Hypothalamus (tissue), 51 donors: ENCODE data around the gene SMAD7.

ENCODE experiments used
- DNase-seq, 51 donors: peaks; one replicate each; lab custom pipeline; 2025; lab: John Stamatoyannopoulos, UW

SMAD7 gene

DNA sequence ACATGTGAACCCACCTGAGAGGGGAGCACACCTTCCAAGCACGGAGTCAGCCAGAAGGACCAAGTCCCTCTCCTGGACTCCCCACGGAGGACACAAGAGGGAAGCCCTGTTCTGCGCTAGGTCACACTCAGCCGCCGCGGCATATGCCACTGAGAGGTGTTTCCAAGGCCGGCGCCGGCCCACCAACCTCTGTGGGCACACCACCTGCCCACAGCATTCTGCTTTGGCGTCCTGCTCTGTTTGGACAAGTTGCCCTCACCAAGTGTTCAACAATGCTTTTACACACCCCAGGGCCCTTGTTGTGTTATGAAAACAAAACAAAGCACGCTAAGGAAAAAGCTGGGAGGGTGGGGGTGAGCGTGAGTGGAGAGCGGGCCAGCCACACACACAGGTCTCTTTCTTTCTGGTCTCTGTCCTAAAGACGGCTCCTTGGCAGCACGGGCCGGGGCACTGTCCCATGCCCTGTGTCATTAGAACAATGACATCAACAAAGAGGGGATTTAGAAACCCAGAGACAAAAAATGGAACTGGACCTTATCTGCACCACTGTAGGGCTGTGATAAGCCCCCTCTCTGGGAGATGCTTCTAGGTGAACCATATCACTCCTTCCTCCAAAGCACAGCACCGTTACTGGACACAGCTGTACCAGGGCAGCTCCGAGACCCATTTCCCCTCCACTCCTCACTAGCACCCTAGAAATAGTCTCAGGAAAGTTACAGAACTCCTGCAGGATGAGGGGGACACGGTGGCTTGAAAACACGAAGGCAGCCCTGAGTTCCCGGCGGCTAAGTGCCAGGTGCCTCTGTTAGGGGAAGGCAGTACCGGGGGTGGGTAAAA, 17.0 kb downstream of the SMAD7 start:
- DNase-seq = peak in 28 of 51 donors; percentile 19 to 81 (median 54)

DNA sequence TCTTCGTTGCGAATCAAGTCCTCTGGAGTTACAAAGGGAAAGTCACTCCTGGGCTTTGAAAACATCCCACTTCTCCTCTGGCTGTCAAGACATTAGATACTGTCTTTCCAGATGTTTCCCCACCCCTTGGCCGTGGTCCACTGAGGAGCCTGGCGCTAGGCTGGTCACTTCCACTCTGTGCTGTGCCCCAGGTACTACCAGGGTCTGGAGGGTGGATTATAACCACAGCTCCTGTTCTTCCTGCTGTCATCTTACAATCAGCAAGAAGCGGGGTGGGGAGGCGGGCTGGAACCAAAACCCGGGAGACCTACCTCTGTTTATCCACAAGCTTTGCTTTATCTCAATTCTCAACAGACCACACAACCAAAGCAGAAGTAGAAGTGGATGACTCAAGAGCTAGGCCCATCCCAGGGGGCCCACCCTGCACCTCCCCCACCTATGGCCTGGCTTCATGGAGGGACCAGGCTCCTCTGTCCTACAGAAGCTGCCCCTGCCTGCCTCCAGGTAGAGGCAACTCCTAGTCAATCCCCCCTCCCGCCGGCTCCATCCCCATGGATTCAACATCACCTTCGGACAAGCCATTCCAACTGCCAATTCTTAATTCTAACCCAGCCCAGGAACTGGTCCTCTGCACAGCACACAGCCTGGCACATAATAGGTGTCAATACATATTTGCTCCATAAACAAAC, 17.8 kb downstream of the SMAD7 start:
- DNase-seq = peak in 1 of 51 donors; percentile 35

DNA sequence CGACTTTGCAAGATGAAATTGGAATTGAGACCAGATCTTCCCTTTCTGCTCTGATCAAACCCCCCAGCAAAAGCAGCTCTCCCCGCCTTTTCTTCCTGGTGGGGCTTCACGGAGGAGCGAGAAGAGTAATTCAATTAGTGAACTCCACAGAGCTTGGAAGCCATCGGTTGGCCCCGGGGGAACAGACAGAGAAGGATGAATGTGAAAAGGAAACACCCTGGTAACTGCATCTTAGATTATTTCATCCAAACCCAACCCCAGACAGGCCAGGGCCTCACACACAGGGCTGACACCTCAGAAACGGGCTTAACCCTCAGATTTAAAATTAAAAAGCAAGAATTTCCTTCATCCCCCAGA, 18.3 kb downstream of the SMAD7 start:
- peak in 1 of 51 donors; percentile 33 for DNase-seq

GRCh38 chr18:48931680-48932461, 18.9 kb downstream of the SMAD7 start:
- DNase-seq = no peak

DNA sequence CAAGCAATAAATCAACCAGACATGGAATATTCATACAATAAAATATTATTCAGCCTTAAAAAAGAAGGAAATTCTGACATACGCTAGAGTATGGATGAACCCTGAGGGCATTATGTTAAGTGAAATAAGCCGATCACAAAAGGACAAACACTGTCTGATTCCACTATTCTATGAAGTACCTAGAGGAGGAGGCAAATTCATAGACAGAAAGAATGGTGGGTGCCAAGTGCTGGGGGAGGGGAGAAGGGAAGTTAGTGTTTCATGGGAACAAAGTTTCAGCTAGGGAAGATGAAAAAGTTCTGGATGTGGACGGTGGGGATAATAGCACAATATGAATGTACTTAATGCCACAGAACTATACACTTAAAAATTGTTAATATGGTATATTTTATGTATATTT, 19.8 kb downstream of the SMAD7 start:
- no peak for DNase-seq

DNA sequence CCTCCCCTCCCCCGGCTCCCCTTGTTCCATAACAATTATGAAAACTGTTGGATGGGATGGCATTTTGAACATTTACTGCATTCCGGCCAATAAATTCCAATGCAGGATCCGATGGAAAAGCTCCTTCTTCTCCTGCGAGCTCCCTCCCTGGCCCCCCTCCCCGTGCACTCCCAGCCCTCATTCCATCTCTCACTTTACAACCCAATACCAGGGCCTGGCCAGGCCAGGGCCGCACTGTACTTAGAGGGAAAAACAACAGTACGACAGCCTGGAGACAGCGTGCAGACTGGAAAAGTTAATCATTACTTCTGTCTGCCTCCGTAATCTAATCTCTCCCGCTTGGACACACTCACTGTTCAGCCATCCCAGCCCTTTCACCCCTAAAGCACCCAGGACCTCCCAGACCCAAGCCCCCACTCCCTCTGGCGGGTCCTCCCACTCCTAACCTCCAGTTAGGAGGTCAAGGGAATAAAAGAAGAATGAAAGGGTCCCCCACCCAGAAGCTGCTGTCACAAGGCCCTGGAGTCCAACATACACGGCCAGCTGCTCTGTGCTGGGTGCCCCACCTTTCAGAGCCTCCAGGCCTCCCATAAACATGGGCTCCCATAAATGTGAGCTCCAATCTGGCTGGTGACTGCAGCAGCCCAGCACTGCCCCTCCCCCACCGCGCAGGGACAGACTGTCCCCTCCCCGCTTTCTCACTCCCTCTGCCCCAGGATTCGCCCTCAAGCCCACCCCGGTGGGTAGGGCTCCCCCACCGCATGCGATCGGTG, 20.6 kb downstream of the SMAD7 start:
- DNase-seq = no peak

GRCh38 chr18:48929212-48929612, 21.6 kb downstream of the SMAD7 start:
- DNase-seq = peak in 1 of 51 donors; percentile 65

GRCh38 chr18:48928787-48929186, 22.0 kb downstream of the SMAD7 start:
- DNase-seq = peak in 40 of 51 donors; percentile 4 to 78 (median 58)

- no peak for DNase-seq
Measured at GRCh38 chr18:48927286-48928080, 23.3 kb downstream of the SMAD7 start.

DNA sequence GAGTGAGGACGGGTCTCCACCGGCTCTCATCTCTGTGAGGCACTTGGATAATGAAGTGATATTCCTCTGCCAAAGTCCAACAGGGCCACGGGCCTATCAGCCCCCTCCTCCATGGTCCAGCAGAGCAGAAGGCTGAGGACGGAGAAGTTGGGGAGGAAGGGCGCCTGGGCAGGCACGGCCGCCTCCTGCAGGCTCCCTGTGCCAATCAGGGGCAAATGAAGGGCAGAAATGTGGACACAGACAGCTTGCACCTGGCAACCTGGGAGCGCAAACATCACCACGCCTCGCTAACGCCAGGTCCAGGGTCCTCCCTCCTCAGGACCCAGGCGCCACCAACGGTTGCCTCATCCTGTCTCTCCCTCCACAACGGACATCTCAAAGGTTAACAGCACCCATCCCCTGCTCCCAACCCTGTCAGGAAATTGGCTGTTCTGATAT, 24.3 kb downstream of the SMAD7 start:
- no peak for DNase-seq

- DNase-seq = no peak
Measured at GRCh38 chr18:48925491-48925780, 25.3 kb downstream of the SMAD7 start.

- no peak for DNase-seq
Measured at GRCh38 chr18:48924630-48925490, 25.9 kb downstream of the SMAD7 start.

DNA sequence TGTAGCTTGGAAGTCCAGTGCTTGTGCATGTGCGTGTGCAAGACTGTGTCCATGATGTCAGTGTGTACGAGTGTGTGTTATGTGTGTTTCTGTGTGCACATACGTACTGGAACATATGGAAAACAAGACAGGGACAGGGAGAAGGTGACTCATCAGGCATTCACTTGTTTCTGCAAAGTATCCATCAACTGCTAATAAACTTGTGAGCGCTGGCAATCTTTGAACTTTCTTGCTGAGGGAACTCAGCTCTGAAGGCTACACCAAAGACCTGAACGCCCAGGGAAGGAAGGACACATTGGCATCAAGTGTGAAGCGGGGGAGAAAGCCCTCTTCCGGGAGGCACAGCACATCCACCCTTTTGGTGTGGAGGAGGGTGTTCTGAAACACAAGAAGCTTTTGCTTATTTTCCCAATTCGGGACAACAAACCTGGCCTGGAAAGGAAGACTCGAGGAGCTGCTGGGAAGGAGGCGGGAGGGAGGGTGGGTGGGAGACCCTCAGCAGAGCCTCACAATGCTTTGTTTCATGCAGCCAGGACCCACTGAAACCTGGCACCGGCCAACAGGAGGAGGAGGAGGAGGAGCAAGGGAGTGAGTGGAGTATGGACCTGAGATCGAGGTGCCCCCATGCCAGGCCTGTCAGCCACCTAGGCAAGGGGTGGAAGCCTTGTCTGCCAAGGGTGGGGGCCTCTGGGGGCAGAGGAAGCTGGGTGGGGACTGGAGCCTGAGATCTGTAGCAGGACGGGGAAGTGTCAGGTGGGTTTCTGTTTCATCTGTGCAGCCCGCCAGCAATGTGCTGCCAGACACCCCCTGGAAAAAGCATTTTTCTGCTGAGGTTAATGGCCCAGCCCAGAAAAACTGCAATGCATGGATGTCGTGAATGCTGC, 26.8 kb downstream of the SMAD7 start:
- DNase-seq = no peak

GRCh38 chr18:48922801-48923730, 27.7 kb downstream of the SMAD7 start:
- DNase-seq = peak in 8 of 51 donors; percentile 15 to 46 (median 30)

DNA sequence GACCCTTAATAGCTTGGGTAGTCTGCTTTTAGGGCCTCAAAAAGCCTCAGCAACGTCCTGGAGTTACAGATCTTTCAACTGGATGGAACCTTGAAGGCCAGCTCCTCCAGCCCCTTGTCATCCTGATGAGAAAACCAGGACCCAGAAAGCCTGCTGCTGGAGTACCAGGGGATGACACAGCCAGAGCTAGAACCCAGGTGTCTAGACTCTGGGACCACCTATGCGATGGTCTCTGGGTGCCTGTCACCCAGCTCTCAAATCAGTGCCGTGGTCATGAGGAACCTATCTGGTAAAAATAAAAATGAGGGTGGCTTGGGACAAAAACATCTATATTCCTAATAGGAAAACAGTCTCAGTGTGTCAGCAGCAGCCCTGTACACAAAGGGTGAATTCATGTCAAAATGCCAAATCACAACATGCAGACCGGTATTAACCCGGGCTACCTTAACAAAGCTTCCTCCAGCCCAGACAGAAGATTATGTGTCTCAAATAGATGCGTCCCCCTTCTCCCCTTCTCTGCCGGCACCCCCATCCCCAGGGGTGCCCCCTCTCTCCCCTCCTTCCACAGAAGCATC, 28.5 kb downstream of the SMAD7 start:
- no peak for DNase-seq
